Glomerular endothelial cell (primary cell): ENCODE measurements around the gene MACF1. TPM values are rescaled to one million over a fixed set of nuclear protein-coding genes. Genes with fewer than 3 reads are reported as not detected.
"Not testable (repeated sequence)": the region's sequence is repeated elsewhere in the genome, so short reads cannot be mapped to it uniquely, and the experiment has no call there.

Experiments used
- DNase-seq: peaks from one replicate; pipeline ENCODE4 v3.0.0-alpha.2; 2011; ENCODE audit warnings: low read depth, low spot score; ENCODE audit errors: extremely low read depth
- total RNA-seq: library from RNA; depleted of rRNA; stranded (reverse); fragments of >200 nt; gene quantifications from 2 replicates; pipeline ENCODE4 v1.2.3, GENCODE V29; 2015

The MACF1 gene
- total RNA-seq, 1 donor from 2014 or later, result 612 TPM

GRCh38 chr1:39524591-39525365, 320.3 kb downstream of the MACF1 start:
- no peak for DNase-seq

GRCh38 chr1:39525366-39526165, 321.1 kb downstream of the MACF1 start:
- no peak for DNase-seq

- DNase-seq, result no peak
Observed at GRCh38 chr1:39526466-39527189, 322.1 kb downstream of the MACF1 start.

- not testable (repeated sequence) for DNase-seq
Observed at GRCh38 chr1:39527190-39527579, 322.7 kb downstream of the MACF1 start.

GRCh38 chr1:39528082-39528481, 323.6 kb downstream of the MACF1 start:
- DNase-seq, result no peak

GRCh38 chr1:39529901-39530535, 325.5 kb downstream of the MACF1 start:
- no peak for DNase-seq

GRCh38 chr1:39531526-39531925, 327.0 kb downstream of the MACF1 start:
- no peak for DNase-seq

GRCh38 chr1:39533442-39533841, 328.9 kb downstream of the MACF1 start:
- no peak for DNase-seq

Other genes starting within 250 kb of the MACF1 start
- 46.7 and 51.6 TPM in 2 replicates for gene AKIRIN1, start 213.4 kb upstream of the MACF1 start, total RNA-seq
- gene NDUFS5, start 178.3 kb upstream of the MACF1 start, total RNA-seq, result 476 and 496 TPM in 2 replicates